WTC11 (cell line): ENCODE results near the gene RCVRN.

Experiments used
- MYBL2 ChIP-seq: sonication (generic); formaldehyde crosslinking; IDR thresholded peaks from 2 replicates; pipeline ENCODE4 v1.8.1; 2023; ENCODE audit warnings: mild to moderate bottlenecking, moderate library complexity, missing genetic modification reagents
- SP1 ChIP-seq: sonication (generic); formaldehyde crosslinking; conservative IDR thresholded peaks from 2 replicates; pipeline ENCODE4 v1.8.1; 2022; ENCODE audit warnings: missing genetic modification reagents
- ZBTB21 ChIP-seq: sonication (generic); formaldehyde crosslinking; IDR thresholded peaks from 2 replicates; pipeline ENCODE4 v1.8.1; 2023; ENCODE audit warnings: mild to moderate bottlenecking, missing genetic modification reagents, borderline replicate concordance
- ZNF416 ChIP-seq: fragments of 250-450 bp; sonication (Bioruptor Pico); IDR thresholded peaks from 2 replicates; pipeline ENCODE4 v1.9.0; 2021; ENCODE audit warnings: mild to moderate bottlenecking, inconsistent platforms
- ZNF512 ChIP-seq: sonication (generic); formaldehyde crosslinking; IDR thresholded peaks from 2 replicates; pipeline ENCODE4 v1.8.1; 2022; ENCODE audit warnings: missing genetic modification reagents, borderline replicate concordance
- TF ChIP-seq, protein P1 (sequence below): fragments of 200-600 bp; IDR thresholded peaks from 2 replicates; pipeline ENCODE4 v1.8.0; 2022; ENCODE audit warnings: antibody characterized with exemption

DNA sequence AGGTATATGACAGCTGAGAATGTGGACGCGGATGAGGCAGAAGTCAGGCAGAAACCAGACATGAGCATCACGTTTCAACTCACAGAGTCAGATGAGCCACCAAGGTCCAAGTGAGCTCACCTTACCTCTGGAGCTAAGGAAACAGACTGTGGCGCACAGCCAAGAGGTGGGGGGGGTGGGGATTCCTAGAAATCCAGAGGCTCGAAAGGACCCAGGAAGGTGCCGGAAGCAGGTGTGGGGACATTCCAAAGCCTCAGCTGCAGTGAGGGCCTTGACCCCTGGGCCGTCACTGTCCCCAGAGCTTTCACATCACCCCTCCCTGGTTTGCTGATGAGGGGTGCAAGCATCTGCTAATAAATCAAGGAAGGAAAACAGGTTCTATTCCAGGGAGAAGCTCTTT is 29.3 kb upstream of the RCVRN start:
- TF ChIP-seq MYBL2 (CRISPR knock-in tag) (no peak), ZNF512 (CRISPR knock-in tag) (no peak), ZNF416 (no peak), SP1 (no peak), ZBTB21 (CRISPR knock-in tag) (no peak)
- TF ChIP-seq, protein P1, sequence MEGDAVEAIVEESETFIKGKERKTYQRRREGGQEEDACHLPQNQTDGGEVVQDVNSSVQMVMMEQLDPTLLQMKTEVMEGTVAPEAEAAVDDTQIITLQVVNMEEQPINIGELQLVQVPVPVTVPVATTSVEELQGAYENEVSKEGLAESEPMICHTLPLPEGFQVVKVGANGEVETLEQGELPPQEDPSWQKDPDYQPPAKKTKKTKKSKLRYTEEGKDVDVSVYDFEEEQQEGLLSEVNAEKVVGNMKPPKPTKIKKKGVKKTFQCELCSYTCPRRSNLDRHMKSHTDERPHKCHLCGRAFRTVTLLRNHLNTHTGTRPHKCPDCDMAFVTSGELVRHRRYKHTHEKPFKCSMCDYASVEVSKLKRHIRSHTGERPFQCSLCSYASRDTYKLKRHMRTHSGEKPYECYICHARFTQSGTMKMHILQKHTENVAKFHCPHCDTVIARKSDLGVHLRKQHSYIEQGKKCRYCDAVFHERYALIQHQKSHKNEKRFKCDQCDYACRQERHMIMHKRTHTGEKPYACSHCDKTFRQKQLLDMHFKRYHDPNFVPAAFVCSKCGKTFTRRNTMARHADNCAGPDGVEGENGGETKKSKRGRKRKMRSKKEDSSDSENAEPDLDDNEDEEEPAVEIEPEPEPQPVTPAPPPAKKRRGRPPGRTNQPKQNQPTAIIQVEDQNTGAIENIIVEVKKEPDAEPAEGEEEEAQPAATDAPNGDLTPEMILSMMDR = no peak
